Cerebellar nuclear complex (tissue), 1 donor: ENCODE measurements around the gene GSS.
A peak's percentile ranks its signal among the peaks of the same experiment; 100 is the strongest.

Experiments used
- DNase-seq, 2 experiments: peaks; one replicate each; lab custom pipeline; 2025; lab: John Stamatoyannopoulos, UW

Gene GSS

GRCh38 chr20:34978092-34978744, 22.6 kb upstream of the GSS start:
- no peak for DNase-seq

DNA sequence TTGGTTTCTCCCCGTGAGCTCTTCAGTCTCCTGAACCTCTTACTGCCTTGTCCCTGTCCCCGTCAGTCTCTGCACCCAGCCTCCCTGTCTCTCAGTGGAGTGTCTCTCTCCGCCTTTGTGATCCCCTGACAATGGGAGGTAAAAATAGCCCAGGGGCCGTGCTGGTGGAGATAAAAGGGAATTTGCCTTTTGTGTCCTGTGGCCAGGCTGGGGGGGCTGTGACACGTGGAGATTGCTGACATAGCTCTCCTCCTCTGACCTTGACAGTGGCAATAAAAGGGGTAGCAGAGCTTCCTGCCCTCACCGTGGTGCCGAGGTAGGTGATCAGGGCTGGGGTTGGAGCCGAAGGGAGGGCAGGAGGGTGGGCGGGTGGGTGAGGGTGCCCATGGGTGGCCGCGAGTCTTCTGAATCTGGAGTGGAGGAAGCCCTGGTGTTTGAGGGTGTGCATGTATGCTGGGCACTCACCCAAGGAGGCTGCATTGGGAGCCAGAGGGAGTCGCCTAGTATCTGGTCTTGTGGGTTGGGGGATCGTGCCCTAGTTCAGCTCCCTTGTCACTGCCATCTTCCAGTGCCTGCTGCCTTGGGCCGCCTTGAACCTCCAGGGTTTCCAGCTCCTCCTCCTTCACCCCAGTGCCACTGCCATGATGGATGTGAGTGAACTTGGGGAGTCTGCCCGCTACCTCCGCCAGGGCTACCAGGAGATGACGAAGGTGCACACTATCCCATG, 21.9 kb upstream of the GSS start:
- no peak for DNase-seq

DNA sequence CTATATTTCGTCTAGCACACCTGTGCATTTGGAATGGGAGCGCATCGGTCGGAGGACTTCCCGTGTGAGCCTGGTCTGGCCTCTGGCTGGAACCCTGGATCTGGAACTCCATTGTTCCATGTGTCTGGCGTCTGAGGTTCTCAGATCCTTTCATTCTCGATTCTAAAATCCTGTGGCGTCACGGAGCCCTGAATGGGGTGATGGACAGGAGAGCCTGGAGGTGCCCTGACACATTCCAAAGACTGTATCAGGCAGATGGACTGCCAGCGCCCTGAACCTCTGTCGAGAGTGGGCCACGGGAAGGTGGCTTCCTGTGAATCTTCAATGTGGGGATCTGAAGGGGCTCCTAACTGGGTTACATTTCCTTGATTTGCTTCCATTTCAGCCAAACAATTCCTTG, 20.7 kb upstream of the GSS start:
- DNase-seq: no peak

DNA sequence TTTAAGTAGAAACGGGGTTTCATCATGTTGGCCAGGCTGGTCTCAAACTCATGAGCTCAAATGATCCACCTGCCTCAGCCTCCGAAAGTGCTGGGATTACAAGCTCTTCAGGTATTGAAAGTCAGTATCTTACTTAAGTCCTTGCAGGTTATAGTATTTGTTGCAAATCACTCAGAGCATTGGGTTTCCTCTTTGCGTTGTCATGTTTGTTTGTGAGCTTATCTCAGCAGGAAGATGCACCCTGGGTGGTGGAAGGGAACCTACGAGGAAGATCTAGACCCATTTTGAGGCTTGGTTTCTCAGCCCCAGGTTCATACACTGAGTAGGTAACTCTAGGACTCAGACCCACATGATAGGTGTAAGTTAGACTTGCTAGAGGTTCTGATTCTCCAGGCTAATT, 18.6 kb upstream of the GSS start:
- no peak for DNase-seq

- no peak for DNase-seq
These were observed 16.1 kb upstream of the GSS start for GRCh38 chr20:34971561-34972235.

DNA sequence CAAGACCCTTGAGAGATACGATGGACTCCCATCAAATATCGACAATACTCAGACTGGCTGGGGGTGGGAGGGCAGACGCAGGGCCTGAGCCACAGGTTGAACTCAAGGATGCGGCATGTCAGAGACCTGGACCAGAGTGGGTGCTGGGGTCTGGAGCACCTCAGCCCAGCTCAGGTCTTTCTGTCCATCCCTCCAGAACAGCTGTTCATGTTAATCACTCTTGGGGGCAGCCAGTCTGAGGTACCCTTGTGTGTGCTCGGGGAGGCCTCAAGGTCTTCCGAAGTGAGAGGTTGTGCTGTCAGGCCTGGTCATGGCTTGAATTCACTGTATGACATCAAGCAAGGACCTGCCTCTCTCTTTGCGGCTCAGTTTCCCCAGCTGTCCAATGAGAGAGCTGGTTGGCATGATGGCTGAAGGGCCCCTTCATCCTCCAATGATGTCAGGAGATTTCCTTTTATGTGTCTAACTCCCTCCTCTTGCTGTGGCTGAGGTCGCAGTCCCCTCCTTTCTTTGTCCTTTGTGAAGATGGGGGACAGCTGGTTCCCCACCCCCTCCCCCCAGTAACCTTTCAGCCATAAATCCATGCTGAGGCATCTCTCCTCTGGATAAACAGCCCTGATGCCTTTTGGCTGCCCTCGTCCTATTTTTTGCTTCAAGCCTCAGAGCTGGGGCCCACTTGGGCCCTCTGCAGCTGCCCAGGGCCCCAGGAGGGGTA, 15.4 kb upstream of the GSS start:
- DNase-seq: no peak

GRCh38 chr20:34970193-34970840, 14.7 kb upstream of the GSS start:
- DNase-seq: no peak

DNA sequence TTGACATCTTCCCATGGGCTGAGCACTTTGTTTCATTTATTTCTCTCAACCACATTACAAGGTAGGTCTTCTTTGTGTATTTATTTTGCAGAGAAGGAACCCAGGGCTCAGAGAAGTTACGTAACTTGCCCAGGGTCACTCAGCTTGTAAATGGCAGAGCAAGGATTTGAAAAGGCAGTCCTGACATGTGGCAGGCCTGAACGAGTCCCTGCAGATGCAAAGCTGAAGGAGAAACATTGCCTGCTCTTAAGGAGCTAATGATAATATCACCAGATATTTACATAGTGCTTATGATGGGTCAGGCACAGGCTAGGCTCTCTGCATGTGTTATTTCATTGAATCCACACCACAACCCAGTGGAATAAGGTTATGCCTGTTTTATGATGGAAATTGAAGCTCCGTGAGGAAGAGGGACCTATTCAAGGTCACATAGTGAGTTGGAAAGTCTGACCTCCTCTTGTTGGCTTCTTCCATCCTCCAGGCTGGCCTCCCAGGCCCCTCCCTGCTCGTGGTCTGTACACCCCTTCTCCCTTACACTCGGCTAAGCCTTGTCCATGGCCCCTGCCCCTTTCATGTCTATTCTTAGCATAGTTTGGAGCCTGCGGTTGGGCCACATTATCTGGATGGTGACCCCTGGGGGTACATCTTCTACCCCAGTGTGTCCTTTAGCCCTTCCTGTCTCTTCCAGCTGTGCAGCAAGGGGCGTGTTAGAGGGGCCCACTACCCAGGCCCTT, 12.6 kb upstream of the GSS start:
- DNase-seq: no peak

DNA sequence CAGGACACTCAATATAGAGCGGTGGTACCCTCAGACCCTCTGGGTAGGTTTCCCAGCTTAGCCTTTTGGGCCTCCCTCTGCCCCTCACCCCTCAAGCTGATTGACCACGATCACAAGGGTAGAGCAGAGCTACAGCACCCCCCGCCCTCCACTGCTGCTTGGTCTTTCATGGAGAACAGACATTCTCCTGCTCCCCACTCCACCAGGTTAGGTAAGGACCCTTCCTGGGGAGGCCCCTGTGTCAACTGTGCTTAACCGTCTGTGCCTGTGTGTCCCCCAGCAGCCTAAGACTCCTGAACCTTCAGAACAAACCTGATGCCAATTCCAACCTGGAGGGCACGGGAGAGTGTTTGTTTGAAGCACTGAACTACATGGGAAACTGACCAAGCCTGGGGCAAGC, 11.8 kb upstream of the GSS start:
- no peak for DNase-seq

DNA sequence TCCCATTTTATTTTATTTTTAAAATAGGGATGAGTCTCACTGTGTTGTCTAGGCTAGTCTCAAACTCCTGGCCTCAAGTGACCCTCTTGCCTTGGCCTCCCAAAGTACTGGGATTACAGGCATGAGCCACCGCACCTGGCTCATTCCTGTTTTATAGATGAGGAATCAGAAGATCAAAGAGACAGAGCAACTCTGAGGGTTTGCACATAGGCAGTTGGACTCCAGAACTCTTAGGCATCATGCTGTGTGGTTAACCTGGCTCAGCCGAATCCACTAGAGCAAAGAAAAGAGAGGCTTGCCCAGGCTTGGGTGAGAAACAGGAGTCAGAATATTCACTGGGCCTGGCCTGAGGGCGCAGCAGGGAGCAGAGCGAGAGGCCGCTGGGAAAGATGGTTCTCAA, 9.4 kb upstream of the GSS start:
- DNase-seq: no peak

DNA sequence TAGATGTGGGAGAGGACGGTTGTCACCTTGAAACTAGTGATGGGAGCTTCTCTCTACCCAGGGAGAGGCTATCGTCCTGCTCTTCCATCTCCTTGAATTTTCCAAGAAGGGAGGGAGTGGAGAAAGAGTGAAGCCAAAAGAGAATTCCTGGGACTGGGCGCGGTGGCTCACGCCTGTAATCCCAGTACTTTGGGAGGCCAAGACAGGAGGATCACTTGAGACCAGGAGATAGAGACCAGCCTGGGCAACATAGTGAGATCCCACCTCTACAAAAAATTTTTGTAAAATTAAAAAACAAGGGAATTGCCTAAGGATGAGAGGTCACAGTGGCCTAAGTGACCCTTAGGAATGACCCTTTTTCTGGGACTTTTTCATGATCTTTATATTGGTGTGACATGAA, 8.9 kb upstream of the GSS start:
- DNase-seq: no peak

- DNase-seq: no peak
These were observed 1.3 kb upstream of the GSS start for GRCh38 chr20:34956751-34957472.

DNA sequence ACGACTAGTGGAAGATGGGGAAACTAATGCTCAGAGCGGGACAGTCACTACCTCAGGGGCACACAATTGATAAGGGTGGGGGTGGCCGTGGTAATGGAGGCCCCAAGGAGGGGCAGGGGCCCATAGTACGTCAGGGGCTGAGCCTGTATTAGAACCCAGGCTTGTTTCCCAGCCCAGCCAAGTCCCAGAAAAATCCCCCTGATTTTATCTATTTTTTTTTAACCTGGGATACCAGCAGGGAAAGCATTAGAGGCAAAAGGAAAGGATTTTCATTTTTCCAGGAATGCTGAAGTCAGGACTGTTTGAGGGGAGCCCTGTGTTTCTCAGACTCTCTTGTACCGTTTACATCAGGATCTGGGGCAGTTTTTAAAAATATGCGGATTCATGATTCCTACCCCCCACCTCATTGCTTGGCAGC, 444 bp upstream of the GSS start:
- DNase-seq: peak in 1 of 2 experiments; percentile 60

DNA sequence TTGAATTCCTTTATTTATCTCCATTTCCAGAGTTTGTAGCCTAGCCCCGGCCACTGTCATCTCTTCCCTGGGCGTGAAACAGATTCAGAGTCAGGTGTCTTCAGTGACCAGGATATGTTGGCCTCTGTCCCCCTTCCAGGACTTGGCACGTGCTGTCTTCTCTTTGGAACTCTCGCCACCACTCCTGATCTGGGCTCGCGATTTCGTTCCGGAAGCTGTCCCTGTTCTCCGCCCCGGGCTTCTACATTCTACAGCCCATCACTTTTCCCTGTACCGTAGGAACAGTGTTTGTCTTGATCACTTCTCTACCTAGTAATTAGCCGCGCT, 739 bp downstream of the GSS start:
- DNase-seq: peak in 1 of 2 experiments; percentile 34

GRCh38 chr20:34953960-34954359, 1.6 kb downstream of the GSS start:
- no peak for DNase-seq

DNA sequence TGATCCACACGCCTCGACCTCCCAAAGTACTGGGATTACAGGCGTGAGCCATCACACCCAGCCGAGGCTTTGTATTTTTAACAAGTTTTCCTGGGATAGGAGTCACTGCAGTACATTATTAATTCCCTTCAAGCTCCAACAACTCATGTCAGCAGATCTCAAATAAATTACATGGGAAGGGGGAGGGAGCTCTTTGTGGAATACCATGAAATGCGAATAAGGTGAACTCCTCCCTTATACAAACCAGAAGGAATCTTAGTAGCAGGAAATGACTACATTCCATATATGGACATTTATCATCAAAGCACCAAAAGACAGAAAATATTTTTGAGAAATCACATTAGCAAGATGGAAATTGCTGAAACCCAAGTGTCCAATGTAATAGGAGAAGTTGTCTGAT, 2.9 kb downstream of the GSS start:
- DNase-seq: no peak

GRCh38 chr20:34951652-34952051, 4.0 kb downstream of the GSS start:
- no peak for DNase-seq

DNA sequence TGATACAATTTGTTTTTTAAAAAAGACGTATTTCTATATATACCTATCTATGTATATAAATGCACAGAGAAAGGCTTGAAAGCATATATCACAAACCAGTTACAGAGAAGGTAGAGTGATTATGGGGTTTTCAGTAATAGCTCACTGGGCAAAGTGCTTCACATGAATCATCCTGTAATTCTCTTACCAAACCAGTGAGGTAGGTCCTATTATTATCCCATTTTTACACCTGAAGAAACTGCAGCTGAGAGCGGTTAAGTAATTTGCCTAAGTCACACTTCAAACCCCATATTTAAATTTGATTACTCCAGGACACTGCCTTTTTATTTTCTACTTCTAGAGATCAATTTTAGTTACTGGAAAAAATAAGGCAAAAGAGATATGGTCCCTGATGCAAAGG, 4.4 kb downstream of the GSS start:
- DNase-seq: no peak

GRCh38 chr20:34949120-34949519, 6.5 kb downstream of the GSS start:
- no peak for DNase-seq

DNA sequence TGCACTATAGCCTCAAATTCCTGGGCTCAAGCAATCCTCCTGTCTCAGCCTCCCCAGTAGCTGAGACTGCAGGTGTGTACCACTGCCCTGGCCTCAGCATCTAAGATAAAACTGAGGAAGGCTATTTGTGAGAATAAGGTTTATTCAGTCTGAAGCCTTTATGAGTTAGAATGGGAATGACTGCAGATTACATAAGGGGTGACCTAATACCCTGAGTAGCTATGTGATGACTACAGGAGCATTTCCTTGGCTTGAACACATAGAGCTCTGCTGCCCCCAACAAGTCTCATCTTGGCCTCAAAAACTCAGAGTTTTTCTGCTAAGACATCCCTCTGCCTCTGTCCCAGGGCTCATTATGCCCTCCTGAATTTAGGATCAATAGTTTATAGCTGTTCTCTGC, 7.6 kb downstream of the GSS start:
- no peak for DNase-seq

DNA sequence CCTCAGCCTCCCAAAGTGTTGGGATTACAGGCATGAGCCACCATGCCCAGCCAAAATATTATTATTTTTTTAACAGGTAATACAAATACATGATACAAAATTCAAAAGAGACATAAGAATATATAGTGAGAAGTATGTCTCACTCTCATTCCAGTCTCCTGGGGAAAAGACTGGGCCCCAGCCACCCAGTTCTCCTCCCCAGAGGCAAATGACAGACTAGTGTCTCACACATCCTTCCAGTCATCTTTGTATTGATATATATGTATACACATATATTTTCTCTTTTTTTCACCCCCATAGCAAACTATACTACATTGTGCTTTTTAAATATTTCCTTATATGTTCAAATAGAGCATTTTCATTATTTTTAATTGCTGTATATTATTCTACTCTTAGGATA, 8.3 kb downstream of the GSS start:
- DNase-seq: no peak
